Astrocyte of the spinal cord (primary cell): ENCODE data around the gene GSTA1.
"Not testable (repeated sequence)": the region's sequence is repeated elsewhere in the genome, so short reads cannot be mapped to it uniquely, and the experiment has no call there.

Source experiments
- DNase-seq: peaks from one replicate; pipeline ENCODE4 v3.0.0; 2011; ENCODE audit warnings: low read depth, low spot score
- H3K4me3 ChIP-seq: 2 replicates; pipeline ENCODE4 v1.5.1; 2011; ENCODE audit warnings: low read depth, mild to moderate bottlenecking, low read length, moderate library complexity
- in situ Hi-C: cut with HindIII; loops from 2 replicates; pipeline ENCODE4 v1.10.0; 2017; ENCODE audit warnings: low sequenced_read_pairs
- TF ChIP-seq, protein P1 (sequence below): IDR thresholded peaks from 2 replicates; pipeline ENCODE4 v1.5.1; 2012; ENCODE audit warnings: low read depth, mild to moderate bottlenecking, low read length, inconsistent platforms

GSTA1 gene

DNA sequence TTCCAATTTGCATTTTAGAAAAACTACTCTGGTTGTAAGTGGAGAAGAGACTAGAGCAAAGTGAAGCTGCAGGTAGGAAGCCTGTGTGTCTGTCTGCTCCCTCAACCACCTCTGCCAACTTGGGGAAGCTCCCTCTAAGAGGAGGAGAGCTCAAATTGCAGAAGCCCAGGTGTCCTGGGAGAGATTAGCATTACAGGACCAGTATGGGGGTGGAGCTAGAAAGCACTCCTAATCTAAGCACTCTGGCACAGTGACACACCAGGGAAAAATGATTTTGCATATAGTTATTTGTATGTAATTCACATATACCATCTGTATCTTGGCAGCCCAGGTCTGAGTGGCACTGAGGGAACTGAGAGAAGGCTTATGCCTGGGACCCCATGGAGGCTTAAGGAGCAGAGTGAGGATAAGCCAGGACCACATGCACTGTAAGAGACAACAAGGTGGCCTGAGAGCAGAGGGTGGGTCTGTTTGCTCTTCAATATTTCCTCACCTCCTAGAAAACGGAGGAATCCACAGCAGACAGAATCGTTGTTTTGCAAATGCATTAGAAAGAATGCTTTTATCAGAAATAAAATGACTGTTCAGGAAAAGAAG is 54.0 kb downstream of the GSTA1 start:
- in situ Hi-C loops, result no loop called here
- H3K4me3 ChIP-seq, result no peak overlapping the region
- TF ChIP-seq, protein P1, sequence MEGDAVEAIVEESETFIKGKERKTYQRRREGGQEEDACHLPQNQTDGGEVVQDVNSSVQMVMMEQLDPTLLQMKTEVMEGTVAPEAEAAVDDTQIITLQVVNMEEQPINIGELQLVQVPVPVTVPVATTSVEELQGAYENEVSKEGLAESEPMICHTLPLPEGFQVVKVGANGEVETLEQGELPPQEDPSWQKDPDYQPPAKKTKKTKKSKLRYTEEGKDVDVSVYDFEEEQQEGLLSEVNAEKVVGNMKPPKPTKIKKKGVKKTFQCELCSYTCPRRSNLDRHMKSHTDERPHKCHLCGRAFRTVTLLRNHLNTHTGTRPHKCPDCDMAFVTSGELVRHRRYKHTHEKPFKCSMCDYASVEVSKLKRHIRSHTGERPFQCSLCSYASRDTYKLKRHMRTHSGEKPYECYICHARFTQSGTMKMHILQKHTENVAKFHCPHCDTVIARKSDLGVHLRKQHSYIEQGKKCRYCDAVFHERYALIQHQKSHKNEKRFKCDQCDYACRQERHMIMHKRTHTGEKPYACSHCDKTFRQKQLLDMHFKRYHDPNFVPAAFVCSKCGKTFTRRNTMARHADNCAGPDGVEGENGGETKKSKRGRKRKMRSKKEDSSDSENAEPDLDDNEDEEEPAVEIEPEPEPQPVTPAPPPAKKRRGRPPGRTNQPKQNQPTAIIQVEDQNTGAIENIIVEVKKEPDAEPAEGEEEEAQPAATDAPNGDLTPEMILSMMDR, result no peak
- DNase-seq, result no peak

DNA sequence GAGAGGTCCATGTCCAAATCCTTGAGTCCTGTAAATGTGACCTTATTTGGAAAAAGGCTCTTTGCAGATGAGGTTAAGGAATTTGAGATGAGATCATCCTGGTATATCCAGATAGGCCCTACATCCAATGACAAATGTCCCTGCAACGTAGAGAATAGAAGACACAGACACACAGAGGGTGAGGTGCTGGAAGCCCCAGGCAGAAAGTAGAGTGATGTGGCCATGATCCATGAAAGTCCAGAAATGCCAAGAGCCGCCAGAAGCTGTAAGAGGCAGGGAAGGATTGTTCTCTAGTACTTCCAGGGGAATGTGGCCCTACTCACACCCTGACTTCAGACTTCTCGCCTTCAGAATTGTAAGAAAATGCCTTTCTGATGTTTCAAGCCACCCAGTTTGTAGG is 56.3 kb downstream of the GSTA1 start:
- in situ Hi-C loops, H3K4me3 ChIP-seq, DNase-seq: not testable (repeated sequence)

DNA sequence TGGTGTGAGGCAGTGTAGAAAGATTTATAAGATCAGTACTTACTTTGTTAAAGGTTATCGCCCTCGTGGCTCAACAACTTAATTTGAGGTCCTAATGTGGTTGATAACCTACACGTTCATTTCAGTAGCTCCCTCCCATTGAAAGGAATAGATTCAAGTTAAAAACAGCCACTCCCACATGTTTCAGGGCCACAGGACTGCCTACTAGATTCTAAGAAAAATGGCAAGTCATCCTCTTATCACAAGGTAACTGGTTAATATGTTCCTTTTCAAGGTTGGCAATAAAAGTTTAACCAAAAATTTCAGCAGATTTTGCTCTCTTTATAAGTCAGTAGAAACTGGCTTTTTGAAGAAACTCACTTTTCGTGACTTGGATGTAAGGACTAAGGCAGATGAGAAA is 57.4 kb downstream of the GSTA1 start:
- no peak for DNase-seq
- TF ChIP-seq, protein P1, result no peak
- in situ Hi-C loops, result no loop called here
- no peak overlapping the region for H3K4me3 ChIP-seq

DNA sequence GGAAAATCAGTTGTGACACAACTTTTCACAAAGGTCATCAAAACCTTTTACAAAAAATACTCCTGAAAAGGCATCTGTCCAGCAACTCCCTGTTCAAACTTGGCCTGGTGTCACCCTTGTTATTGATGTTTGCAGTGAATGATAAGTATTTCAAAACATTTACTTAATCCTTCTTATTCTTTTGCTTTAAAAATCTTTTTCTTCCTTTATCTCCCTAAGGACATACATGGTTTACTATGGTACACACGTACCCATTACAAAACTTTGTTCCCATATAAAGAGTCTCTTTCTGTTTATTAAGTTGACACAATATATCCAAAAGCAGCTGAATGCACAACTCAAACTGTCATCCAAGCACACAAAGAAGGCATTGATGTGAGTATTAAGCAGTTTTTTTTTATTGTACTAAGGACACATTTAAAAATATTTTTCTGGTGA is 57.8 kb downstream of the GSTA1 start:
- TF ChIP-seq, protein P1, result no peak
- no peak for DNase-seq
- in situ Hi-C loops, result no loop called here
- no peak overlapping the region for H3K4me3 ChIP-seq

DNA sequence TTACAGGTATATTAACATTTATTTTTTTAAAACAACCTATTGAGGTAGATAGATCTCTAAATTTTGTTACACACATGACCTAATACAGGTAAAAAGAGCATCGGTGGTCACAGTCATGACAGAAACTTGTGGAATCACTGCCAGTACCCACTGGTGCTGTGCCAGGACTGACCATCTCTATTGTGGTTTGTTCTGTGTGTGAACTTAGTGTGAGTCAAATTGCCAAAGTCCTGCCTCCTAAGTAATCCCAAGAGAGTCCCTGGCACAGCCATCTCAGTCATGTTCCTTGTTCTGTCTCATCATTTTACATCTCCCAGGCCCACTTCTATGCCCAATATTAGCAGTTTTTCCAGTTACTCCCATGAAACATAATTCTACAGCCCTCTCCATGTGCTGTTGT is 61.7 kb downstream of the GSTA1 start:
- TF ChIP-seq, protein P1, result no peak
- no peak overlapping the region for H3K4me3 ChIP-seq
- DNase-seq, result no peak
- in situ Hi-C loops, result no loop called here
